Activated CD8-positive, alpha-beta memory T cell treated with anti-CD3 and anti-CD28 coated beads, Interleukin-2, amount 50 U/mL, for 1 hour (primary cell): ENCODE data around the gene TRIM3.

Experiments
- DNase-seq: peaks from one replicate; pipeline ENCODE4 v3.0.0-alpha.2; 2020; ENCODE audit errors: extremely low read depth

The TRIM3 gene

GRCh38 chr11:6401464-6401863, 72.3 kb downstream of the TRIM3 start:
- DNase-seq, result no peak

DNA sequence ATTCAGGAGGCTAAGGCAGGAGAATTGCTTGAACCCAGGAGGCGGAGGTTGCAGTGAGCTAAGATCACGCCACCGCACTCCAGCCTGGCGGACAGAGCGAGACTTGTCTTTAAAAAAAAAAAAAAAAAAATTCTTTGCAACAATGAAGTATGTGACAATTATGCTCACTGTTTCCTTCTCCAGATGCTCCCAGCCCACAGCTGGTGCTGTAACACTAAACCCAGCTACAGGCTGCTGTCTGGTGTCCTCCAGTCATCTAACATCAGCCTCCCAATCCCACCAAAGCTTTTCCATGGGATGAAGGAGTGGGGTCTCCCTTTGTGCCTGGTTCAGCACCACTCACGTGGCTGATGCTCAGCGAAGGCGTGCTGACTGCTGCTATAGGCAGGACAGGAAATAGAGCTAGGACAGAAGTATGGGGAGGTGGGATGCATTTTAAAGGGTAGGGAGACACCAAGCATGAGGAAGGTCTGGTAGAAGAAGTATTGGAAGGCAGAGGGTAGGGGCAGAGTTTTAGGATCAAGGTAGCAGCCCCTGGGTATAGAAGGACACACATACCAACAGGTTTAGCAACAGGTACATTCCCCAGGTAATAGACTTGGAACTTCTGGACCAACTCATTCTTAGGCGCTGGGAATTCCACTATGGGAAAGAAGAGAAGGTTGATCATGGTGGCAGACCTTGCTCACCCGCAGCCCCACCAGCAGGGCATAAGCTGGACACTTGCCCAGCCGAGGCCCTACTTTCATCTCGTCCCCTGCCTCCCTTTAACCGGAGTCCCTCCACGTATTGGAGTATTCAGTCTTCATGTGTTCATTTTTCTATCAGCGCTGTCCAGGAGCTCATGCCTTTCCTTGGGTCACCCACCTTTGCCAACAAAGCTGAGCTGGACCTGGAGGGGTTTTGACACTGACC, 73.1 kb downstream of the TRIM3 start:
- no peak for DNase-seq
